ENCODE results near the gene ZFTA.

DNA sequence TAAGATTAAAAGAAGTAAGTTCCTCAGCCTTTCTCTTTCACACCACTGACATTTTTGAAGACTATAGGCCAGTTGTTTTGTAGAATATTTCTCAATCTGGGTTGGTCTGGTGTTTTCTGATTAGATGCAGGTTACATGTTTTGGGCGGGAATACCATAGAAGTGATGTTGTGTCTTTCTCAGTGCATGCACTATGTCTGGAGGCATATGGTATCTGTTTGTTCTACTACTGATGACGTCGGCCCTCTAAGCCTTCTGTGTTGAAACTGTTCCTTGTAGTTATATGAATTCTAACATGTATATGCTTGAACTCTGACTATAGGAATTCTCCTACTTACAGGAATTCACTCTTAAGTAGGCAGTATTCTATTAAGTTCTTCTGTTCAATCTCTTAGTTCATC lies 21.6 kb downstream of the ZFTA start:
- no peak for TF ChIP-seq EZH2 (IDR thresholded peaks at IDR 0.05; ENCODE audit: low read length)
- TF ChIP-seq, protein P1, sequence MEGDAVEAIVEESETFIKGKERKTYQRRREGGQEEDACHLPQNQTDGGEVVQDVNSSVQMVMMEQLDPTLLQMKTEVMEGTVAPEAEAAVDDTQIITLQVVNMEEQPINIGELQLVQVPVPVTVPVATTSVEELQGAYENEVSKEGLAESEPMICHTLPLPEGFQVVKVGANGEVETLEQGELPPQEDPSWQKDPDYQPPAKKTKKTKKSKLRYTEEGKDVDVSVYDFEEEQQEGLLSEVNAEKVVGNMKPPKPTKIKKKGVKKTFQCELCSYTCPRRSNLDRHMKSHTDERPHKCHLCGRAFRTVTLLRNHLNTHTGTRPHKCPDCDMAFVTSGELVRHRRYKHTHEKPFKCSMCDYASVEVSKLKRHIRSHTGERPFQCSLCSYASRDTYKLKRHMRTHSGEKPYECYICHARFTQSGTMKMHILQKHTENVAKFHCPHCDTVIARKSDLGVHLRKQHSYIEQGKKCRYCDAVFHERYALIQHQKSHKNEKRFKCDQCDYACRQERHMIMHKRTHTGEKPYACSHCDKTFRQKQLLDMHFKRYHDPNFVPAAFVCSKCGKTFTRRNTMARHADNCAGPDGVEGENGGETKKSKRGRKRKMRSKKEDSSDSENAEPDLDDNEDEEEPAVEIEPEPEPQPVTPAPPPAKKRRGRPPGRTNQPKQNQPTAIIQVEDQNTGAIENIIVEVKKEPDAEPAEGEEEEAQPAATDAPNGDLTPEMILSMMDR (optimal IDR thresholded peaks at IDR 0.05 in 1 of 3, IDR thresholded peaks at IDR 0.05 in 1 of 3, conservative IDR thresholded peaks at IDR 0.05 in 1 of 3; ENCODE audit: extremely low read depth in 1 of 3, insufficient read depth in 2 of 3, low read length in 3 of 3) = no peak
